ENCODE results near the gene SAV1.

- TF ChIP-seq CTCF (conservative IDR thresholded peaks at IDR 0.05; ENCODE audit: low read length) (no peak), EZH2phosphoT487 (IDR thresholded peaks at IDR 0.05; ENCODE audit: borderline replicate concordance, low read depth, low read length) (no peak)
These were observed 8.9 kb upstream of the SAV1 start for GRCh38 chr14:50676814-50677516.

Data from OCI-LY7 (cell line).